ENCODE results near the gene HOMER2.
"Not testable (repeated sequence)": the region's sequence is repeated elsewhere in the genome, so short reads cannot be mapped to it uniquely, and the experiment has no call there.

DNA sequence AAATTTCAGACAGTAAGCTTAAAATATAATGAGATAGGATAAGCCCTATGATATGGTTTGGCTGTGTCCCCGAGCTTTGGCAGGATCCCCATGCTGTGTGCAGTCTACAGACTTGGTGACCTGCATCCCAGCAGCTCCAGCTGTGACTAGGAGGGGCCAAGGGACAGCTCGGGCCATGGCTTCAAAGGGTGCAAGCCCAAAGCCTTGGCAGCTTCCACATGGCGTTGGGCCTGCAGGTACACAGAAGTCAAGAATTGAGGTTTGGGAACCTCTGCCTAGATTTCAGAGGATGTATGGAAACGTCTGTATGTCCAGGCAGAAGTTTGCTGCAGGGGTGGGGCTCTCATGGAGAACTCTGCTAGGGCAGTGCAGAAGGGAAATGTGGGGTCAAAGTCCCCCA, 86.9 kb downstream of the HOMER2 start:
- TF ChIP-seq POLR2AphosphoS5 (IDR thresholded peaks at IDR 0.05; ENCODE audit: low read depth); SPI1 (IDR thresholded peaks at IDR 0.05; ENCODE audit: borderline replicate concordance, low read depth): not testable (repeated sequence)
- TF ChIP-seq, protein P1, sequence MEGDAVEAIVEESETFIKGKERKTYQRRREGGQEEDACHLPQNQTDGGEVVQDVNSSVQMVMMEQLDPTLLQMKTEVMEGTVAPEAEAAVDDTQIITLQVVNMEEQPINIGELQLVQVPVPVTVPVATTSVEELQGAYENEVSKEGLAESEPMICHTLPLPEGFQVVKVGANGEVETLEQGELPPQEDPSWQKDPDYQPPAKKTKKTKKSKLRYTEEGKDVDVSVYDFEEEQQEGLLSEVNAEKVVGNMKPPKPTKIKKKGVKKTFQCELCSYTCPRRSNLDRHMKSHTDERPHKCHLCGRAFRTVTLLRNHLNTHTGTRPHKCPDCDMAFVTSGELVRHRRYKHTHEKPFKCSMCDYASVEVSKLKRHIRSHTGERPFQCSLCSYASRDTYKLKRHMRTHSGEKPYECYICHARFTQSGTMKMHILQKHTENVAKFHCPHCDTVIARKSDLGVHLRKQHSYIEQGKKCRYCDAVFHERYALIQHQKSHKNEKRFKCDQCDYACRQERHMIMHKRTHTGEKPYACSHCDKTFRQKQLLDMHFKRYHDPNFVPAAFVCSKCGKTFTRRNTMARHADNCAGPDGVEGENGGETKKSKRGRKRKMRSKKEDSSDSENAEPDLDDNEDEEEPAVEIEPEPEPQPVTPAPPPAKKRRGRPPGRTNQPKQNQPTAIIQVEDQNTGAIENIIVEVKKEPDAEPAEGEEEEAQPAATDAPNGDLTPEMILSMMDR (IDR thresholded peaks at IDR 0.05; ENCODE audit: insufficient read depth, low read length), result not testable (repeated sequence)

All from HL-60 (cell line).